Endothelial cell of umbilical vein (primary cell): ENCODE data around the gene ELOVL6.

ENCODE experiments used
- POLR2A ChIP-seq: IDR thresholded peaks from 2 replicates; pipeline ENCODE4 v1.6.1; 2012; ENCODE audit warnings: low read depth, mild to moderate bottlenecking, control low read depth, low read length
- TF ChIP-seq, protein P1 (sequence below), 2 donors: IDR thresholded peaks; 1 replicate in 1 of 2; 2 replicates in 1 of 2; pipeline ENCODE4 v1.5.1; 2011; ENCODE audit warnings: low read length in 2 of 2, mild to moderate bottlenecking in 2 of 2, moderate library complexity in 2 of 2, control low read depth in 1 of 2, inconsistent platforms in 1 of 2, low read depth in 1 of 2; ENCODE audit not compliant: insufficient read depth in 1 of 2; ENCODE audit errors: extremely low read depth in 1 of 2

DNA sequence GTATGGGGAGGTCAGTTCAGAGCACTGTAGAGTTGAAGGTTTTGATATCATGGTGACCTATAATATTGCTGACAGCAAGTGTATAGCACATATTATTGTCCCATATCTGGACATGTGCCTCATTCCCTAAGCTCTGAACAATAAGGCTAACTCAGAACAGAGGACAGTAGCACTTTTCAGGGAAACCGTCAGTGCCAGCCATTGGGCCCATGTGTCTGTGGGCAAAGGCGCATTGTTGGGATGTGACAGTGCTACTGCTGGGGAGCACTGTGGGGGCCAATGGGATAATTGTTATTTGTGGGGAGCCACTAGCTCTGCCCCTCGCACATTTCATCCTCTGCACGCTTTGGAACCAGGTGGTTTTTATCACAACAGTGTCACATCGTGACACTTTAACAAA is 136.2 kb downstream of the ELOVL6 start:
- TF ChIP-seq POLR2A, result no peak
- TF ChIP-seq, protein P1, sequence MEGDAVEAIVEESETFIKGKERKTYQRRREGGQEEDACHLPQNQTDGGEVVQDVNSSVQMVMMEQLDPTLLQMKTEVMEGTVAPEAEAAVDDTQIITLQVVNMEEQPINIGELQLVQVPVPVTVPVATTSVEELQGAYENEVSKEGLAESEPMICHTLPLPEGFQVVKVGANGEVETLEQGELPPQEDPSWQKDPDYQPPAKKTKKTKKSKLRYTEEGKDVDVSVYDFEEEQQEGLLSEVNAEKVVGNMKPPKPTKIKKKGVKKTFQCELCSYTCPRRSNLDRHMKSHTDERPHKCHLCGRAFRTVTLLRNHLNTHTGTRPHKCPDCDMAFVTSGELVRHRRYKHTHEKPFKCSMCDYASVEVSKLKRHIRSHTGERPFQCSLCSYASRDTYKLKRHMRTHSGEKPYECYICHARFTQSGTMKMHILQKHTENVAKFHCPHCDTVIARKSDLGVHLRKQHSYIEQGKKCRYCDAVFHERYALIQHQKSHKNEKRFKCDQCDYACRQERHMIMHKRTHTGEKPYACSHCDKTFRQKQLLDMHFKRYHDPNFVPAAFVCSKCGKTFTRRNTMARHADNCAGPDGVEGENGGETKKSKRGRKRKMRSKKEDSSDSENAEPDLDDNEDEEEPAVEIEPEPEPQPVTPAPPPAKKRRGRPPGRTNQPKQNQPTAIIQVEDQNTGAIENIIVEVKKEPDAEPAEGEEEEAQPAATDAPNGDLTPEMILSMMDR (IDR thresholded peaks at IDR 0.05; ENCODE audit: extremely low read depth in 1 of 2, insufficient read depth in 1 of 2, low read depth in 1 of 2, low read length in 2 of 2), result no peak
